Activated T-helper 2 cell treated with anti-CD3 and anti-CD28 coated beads, Interferon-gamma antibody, Interleukin-2, Interleukin-4, amounts not matched to agents 10 μg/mL and 5 μg/mL and 100 μg/mL, durations not matched to agents 14 hours and 24 hours and 36 hours (primary cell): ENCODE measurements around the gene METTL17. TPM values are rescaled to one million over a fixed set of nuclear protein-coding genes. Genes with fewer than 3 reads are reported as not detected.
"Not testable (repeated sequence)": the region's sequence is repeated elsewhere in the genome, so short reads cannot be mapped to it uniquely, and the experiment has no call there.

Source experiments
- DNase-seq: peaks from one replicate; pipeline ENCODE4 v3.0.0; 2021; ENCODE audit warnings: low spot score
- H3K27ac Mint-ChIP-seq: one replicate; pipeline ENCODE4 v1.8.0; 2021; ENCODE audit warnings: mixed read lengths
- H3K27me3 Mint-ChIP-seq: one replicate; pipeline ENCODE4 v1.8.0; 2021; ENCODE audit warnings: low read depth, mixed read lengths
- H3K36me3 Mint-ChIP-seq: one replicate; pipeline ENCODE4 v1.8.0; 2021; ENCODE audit warnings: low read depth, mixed read lengths
- H3K4me1 Mint-ChIP-seq: one replicate; pipeline ENCODE4 v1.8.0; 2021; ENCODE audit warnings: low read depth, mixed read lengths
- H3K4me3 Mint-ChIP-seq: one replicate; pipeline ENCODE4 v1.8.0; 2021; ENCODE audit warnings: low read depth, mild to moderate bottlenecking, moderate library complexity, mixed read lengths
- H3K9me3 Mint-ChIP-seq: one replicate; pipeline ENCODE4 v1.8.0; 2021; ENCODE audit warnings: mixed read lengths
- intact Hi-C: fragments of 100-400 bp; cut with micrococcal nuclease; formaldehyde crosslinking; loops from one replicate; pipeline ENCODE4 v1.15.1; 2023
- total RNA-seq: library from RNA; stranded (reverse); gene quantifications from 2 replicates; pipeline ENCODE4 v1.2.3, GENCODE V29; 2022

The METTL17 gene
- 93.7 and 102 TPM in 2 replicates for total RNA-seq

DNA sequence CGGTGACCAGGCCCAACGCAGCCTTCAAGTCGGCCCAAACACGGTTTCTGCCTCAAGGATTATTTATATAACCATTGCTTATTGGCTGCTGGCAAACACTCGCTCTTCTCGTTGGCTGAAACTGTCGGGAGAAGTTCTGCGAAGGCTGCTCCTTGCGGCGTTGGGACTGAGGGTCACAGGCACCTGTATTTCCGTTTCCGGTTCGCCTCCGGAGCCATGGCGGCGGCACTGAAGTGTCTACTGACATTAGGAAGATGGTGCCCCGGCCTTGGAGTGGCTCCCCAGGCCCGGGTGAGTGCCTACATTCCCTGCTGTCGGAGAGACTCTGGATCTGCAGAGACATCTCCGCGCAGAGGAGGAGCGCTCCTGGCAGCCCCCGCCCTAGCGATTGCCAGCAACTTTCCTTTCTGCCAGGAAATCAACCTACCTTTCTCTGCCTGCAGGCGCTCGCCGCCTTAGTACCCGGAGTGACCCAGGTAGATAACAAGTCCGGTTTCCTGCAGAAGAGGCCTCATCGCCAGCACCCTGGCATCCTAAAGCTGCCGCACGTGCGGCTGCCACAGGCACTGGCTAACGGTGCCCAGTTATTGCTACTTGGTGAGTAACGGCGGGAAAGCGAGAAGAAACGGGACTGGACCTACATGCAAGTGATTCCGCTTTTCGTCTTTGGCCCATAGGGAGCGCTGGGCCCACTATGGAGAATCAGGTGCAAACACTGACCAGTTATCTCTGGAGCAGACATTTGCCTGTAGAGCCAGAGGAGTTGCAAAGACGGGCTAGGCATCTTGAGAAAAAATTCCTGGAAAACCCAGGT is at the start of gene METTL17:
METTL17 (plus strand) TSS at position 194 of the 814 bp plus-strand sequence; CDS start at position 217, 23 bp downstream.
- Mint-ChIP-seq H3K36me3 (peaks cover 41% of the 10 kb centered on the region), H3K4me3 (peak within 1 kb of the TSS; percentile 94), H3K27me3 (no peaks in the 10 kb centered on the region), H3K4me1 (peaks cover 18% of the 10 kb centered on the region), H3K27ac (peak within 1 kb of the TSS; percentile 84), H3K9me3 (no peaks in the 10 kb centered on the region)
- intact Hi-C loops = loop anchor here (1.0 kb wide), 1 partner anchor 19 kb away; no protein-coding TSS in a partner anchor
- peak; percentile 82 for DNase-seq

DNA sequence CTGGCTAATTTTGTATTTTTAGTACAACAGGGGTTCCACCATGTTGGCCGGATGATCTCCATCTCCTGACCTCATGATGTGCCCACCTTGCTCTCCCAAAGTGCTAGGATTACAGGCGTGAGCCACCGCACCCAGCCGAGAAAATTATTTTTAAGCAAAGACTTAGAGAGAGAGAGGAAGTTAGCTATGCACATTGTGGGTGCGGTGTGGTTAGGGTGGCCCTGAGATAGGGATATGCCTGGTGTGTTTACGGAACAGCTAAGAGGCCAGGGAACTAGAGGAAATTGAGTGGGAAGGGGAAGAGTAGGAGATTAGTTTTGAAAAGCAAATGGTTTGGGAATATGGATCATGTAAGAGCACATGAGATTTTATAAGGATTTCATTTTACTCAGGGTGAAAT is 44.6 kb upstream of the METTL17 start:
- H3K9me3 Mint-ChIP-seq, intact Hi-C loops, DNase-seq, H3K36me3 Mint-ChIP-seq, H3K27ac Mint-ChIP-seq, H3K4me3 Mint-ChIP-seq: not testable (repeated sequence)
- Mint-ChIP-seq H3K27me3 (peaks cover 25% of the 10 kb centered on the region), H3K4me1 (peaks cover 13% of the 10 kb centered on the region)

DNA sequence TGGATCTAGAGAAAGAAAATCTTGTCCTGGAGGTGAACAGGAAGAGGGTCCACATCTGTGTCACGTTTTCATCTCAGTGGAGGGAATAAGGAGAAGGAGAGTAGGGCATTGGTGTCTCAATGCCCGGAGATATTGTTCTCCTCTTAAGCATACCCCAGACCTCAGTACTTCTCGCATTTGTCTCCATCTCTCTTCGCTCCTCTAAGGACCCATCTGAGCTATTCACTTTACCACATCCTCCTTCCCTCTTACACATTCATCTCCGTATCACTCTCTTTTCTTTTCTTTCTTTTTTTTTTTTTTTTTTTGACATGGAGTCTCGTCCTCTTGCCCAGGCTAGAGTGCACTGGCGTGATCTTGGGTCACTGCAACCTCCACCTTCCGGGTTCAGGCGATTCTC is 43.1 kb upstream of the METTL17 start:
- DNase-seq, H3K4me3 Mint-ChIP-seq, intact Hi-C loops, H3K9me3 Mint-ChIP-seq, H3K36me3 Mint-ChIP-seq, H3K27ac Mint-ChIP-seq: not testable (repeated sequence)
- peaks cover 13% of the 10 kb centered on the region for H3K4me1 Mint-ChIP-seq
- H3K27me3 Mint-ChIP-seq = peaks cover 25% of the 10 kb centered on the region

DNA sequence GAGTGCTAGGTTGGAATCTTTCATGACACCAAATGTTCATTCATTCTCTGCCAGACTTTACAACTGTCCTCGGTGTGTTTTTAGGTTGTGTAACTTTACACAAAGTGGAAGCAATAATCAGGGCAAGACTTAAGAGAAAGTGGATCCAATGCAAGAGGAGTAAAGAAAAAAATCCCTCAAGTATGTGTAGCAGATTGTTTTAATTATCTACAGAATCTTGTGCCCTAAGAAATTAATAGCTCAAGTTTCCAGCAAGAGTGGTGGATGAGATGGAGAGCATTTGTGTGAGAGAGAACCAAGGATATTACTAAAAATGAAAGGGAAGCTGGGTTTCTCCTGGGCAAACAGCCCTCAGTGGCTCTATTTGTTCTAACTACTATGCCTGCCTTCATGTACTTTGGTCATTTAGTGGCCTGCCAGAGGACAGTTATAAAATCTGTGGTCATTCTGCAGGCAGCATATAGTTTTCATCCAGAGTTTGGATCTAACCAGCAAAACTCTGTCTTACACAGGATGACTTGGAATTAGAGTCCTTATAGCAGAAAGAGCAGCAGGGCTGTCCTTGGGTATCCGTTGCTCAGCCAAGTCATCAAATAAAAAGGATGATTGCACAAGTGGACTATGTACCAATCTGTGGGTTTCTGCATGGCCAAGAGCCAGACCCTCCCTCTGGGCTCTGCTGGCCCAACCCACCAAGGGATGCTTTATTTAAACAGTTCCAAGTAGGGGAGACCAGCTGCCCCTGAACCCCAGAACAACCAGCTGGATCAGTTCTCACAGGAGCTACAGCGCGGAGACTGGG is 34.8 kb upstream of the METTL17 start, which contains the start of gene RNASE2:
RNASE2 (plus strand) TSS at position 752 of the 802 bp plus-strand sequence. CDS start 285 bp downstream, outside the sequence.
- H3K36me3 Mint-ChIP-seq, H3K27ac Mint-ChIP-seq, intact Hi-C loops, DNase-seq, H3K9me3 Mint-ChIP-seq, H3K27me3 Mint-ChIP-seq, H3K4me3 Mint-ChIP-seq: not testable (repeated sequence)
- peaks cover 25% of the 10 kb centered on the region for H3K4me1 Mint-ChIP-seq

GRCh38 chr14:20955538-20955873 is 34.3 kb upstream of the METTL17 start:
- H3K9me3 Mint-ChIP-seq, DNase-seq, H3K4me3 Mint-ChIP-seq, H3K27ac Mint-ChIP-seq, H3K36me3 Mint-ChIP-seq, intact Hi-C loops, H3K27me3 Mint-ChIP-seq: not testable (repeated sequence)
- H3K4me1 Mint-ChIP-seq = peaks cover 29% of the 10 kb centered on the region

- Mint-ChIP-seq H3K4me1 (peaks cover 33% of the 10 kb centered on the region), H3K27me3 (no peaks in the 10 kb centered on the region), H3K36me3 (no peaks in the 10 kb centered on the region), H3K4me3 (no peak overlapping the region), H3K9me3 (no peaks in the 10 kb centered on the region), H3K27ac (no peak overlapping the region)
- DNase-seq = no peak
- intact Hi-C loops = no loop called here
Observed at GRCh38 chr14:20956376-20956976, 33.3 kb upstream of the METTL17 start.

GRCh38 chr14:20958946-20959345 is 30.8 kb upstream of the METTL17 start:
- intact Hi-C loops, H3K36me3 Mint-ChIP-seq, H3K27ac Mint-ChIP-seq, DNase-seq, H3K4me3 Mint-ChIP-seq, H3K9me3 Mint-ChIP-seq: not testable (repeated sequence)
- Mint-ChIP-seq H3K27me3 (peaks cover 11% of the 10 kb centered on the region), H3K4me1 (peaks cover 34% of the 10 kb centered on the region)

- intact Hi-C loops = no loop called here
- Mint-ChIP-seq H3K4me1 (peaks cover 9% of the 10 kb centered on the region), H3K27ac (no peak overlapping the region), H3K4me3 (no peak overlapping the region), H3K9me3 (no peaks in the 10 kb centered on the region), H3K36me3 (no peaks in the 10 kb centered on the region), H3K27me3 (peaks cover 41% of the 10 kb centered on the region)
- DNase-seq = no peak
Observed at GRCh38 chr14:20969336-20969735, 20.4 kb upstream of the METTL17 start.

DNA sequence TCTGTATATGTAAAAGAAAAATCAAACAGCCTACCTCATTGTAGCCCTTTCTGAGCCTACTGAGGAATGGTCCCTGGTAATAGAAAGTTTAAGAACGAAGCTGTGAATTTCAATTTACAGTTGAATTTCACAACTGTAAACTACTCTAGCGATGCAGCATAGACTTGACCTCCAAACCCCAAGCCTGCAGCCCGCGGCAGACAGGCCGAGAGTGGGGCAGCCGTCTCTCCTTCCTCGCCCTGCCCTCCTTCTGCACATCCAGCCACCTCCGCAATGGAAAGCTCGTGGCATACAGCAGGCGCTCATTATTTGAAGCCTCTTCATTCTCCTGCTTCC is 19.2 kb upstream of the METTL17 start:
- intact Hi-C loops = loop anchor here (2.0 to 5.0 kb wide), 2 partner anchors 98 to 274 kb away; no protein-coding TSS in a partner anchor
- Mint-ChIP-seq H3K27me3 (peaks cover 41% of the 10 kb centered on the region), H3K4me1 (peaks cover 9% of the 10 kb centered on the region), H3K27ac (no peak overlapping the region), H3K36me3 (no peaks in the 10 kb centered on the region), H3K4me3 (peak overlapping the region; percentile 84), H3K9me3 (no peaks in the 10 kb centered on the region)
- no peak for DNase-seq

DNA sequence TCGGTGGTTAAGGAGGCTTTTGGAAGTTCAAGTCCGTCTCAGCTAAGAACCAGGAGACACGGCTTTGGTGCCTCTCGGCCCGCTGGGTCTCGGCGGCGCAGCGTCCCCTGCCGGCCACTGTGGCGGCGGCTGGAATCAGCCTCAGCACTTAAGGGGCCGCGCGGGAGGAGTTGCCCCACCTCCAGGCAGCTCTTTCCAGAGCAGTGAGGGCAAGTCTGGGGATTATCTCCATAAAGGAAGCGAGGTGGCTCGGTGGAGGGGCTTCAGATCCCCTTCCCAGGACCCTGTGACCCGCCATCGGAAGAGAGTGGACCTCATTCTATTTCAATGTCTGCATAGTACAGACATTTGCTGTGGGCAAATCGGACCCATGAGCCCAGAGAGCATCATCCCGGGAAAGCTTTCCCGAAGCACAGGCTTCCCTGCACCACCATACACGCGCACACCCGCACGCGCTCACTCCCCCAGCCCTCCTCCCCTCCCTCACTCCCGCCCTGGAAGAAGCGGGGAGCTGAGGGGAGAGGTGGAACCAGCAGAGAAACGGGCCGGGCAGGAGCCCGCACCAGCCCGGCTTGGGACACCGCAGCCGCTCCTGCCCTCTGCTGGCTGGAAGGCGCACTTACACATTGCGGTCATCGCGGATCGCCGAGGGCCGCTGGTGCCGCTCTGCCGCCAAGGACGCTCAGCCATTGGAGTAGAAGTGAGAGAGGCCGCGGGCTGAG is 18.6 kb upstream of the METTL17 start:
- Mint-ChIP-seq H3K27me3 (peaks cover 41% of the 10 kb centered on the region), H3K36me3 (no peaks in the 10 kb centered on the region), H3K27ac (peak overlapping the region; percentile 54), H3K4me3 (peak overlapping the region; percentile 84), H3K4me1 (peaks cover 9% of the 10 kb centered on the region), H3K9me3 (no peaks in the 10 kb centered on the region)
- peak; percentile 75 for DNase-seq
- intact Hi-C loops = loop anchor here (1.0 to 5.0 kb wide), 5 partner anchors 10 to 274 kb away; partner anchors contain the start of gene METTL17

DNA sequence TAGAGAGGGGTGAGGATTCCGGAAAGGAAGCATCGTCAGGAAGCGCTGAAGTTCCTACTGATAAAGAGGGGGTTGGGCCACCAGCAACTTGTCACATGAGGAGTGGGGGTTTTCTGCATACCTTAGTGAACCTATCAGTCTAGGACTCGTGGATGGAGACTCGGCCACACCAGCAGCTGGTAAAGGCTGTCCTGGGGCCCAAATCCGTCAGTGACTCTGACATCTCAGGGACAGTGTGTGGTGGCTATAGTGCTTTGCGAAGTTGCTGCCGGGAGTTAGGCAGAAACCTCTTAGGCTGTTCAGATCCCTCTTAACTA is 18.1 kb upstream of the METTL17 start:
- H3K4me3 Mint-ChIP-seq = peak overlapping the region; percentile 84
- DNase-seq = no peak
- H3K27me3 Mint-ChIP-seq = peaks cover 41% of the 10 kb centered on the region
- intact Hi-C loops = loop anchor here (1.0 to 5.0 kb wide), 5 partner anchors 10 to 275 kb away; partner anchors contain the start of gene METTL17
- no peaks in the 10 kb centered on the region for H3K9me3 Mint-ChIP-seq
- no peaks in the 10 kb centered on the region for H3K36me3 Mint-ChIP-seq
- H3K27ac Mint-ChIP-seq = peak overlapping the region; percentile 54
- peaks cover 9% of the 10 kb centered on the region for H3K4me1 Mint-ChIP-seq

GRCh38 chr14:20973501-20973900 is 16.3 kb upstream of the METTL17 start:
- peaks cover 10% of the 10 kb centered on the region for H3K4me1 Mint-ChIP-seq
- no peak overlapping the region for H3K4me3 Mint-ChIP-seq
- H3K9me3 Mint-ChIP-seq = no peaks in the 10 kb centered on the region
- no peaks in the 10 kb centered on the region for H3K36me3 Mint-ChIP-seq
- intact Hi-C loops = loop anchor here (5.0 kb wide), 1 partner anchor 101 kb away; no protein-coding TSS in a partner anchor
- peaks cover 27% of the 10 kb centered on the region for H3K27me3 Mint-ChIP-seq
- no peak overlapping the region for H3K27ac Mint-ChIP-seq
- DNase-seq = no peak
